GM06990 (cell line): ENCODE results near the gene POU6F2.
"Not testable (repeated sequence)": the region's sequence is repeated elsewhere in the genome, so short reads cannot be mapped to it uniquely, and the experiment has no call there.

Experiments
- DNase-seq: peaks from one replicate; pipeline ENCODE4 v3.0.0-alpha.2; 2011; ENCODE audit not compliant: insufficient read length; ENCODE audit errors: extremely low read depth
- H3K27me3 ChIP-seq: replicated peaks from 2 replicates; pipeline ENCODE4 v1.6.0; 2011; ENCODE audit warnings: low read length; ENCODE audit not compliant: control insufficient read depth, insufficient read depth
- H3K36me3 ChIP-seq: 2 replicates; pipeline ENCODE4 v1.5.1; 2011; ENCODE audit warnings: low read length; ENCODE audit not compliant: control insufficient read depth, insufficient read depth
- H3K4me3 ChIP-seq: replicated peaks from 2 replicates; pipeline ENCODE4 v1.5.1; 2011; ENCODE audit warnings: low read depth, mild to moderate bottlenecking, control low read depth, low read length
- CTCF ChIP-seq: IDR thresholded peaks from 2 replicates; pipeline ENCODE4 v1.5.1; 2011; ENCODE audit warnings: low read length, control low read depth, mild to moderate bottlenecking, inconsistent platforms; ENCODE audit not compliant: insufficient read depth, poor library complexity, severe bottlenecking

The POU6F2 gene

GRCh38 chr7:39186671-39187070 is 209.0 kb downstream of the POU6F2 start:
- Histone ChIP-seq H3K27me3 (no peaks in the 10 kb centered on the region), H3K4me3 (no peak overlapping the region), H3K36me3 (no peaks in the 10 kb centered on the region)
- no peak for DNase-seq
- TF ChIP-seq CTCF = no peak

GRCh38 chr7:39187130-39187529 is 209.4 kb downstream of the POU6F2 start:
- no peaks in the 10 kb centered on the region for H3K27me3 ChIP-seq
- no peak overlapping the region for H3K4me3 ChIP-seq
- no peak for DNase-seq
- H3K36me3 ChIP-seq = no peaks in the 10 kb centered on the region
- no peak for TF ChIP-seq CTCF

GRCh38 chr7:39192476-39192875 is 214.8 kb downstream of the POU6F2 start:
- TF ChIP-seq CTCF = no peak
- no peak for DNase-seq
- H3K4me3 ChIP-seq = no peak overlapping the region
- no peaks in the 10 kb centered on the region for H3K27me3 ChIP-seq
- no peaks in the 10 kb centered on the region for H3K36me3 ChIP-seq

- not testable (repeated sequence) for H3K27me3 ChIP-seq, DNase-seq, H3K4me3 ChIP-seq, H3K36me3 ChIP-seq
Observed at GRCh38 chr7:39194388-39194787, 216.7 kb downstream of the POU6F2 start.

GRCh38 chr7:39195967-39196366 is 218.3 kb downstream of the POU6F2 start:
- Histone ChIP-seq H3K4me3 (no peak overlapping the region), H3K36me3 (no peaks in the 10 kb centered on the region), H3K27me3 (no peaks in the 10 kb centered on the region)
- TF ChIP-seq CTCF = no peak
- DNase-seq = no peak

- no peak for TF ChIP-seq CTCF
- Histone ChIP-seq H3K27me3 (no peaks in the 10 kb centered on the region), H3K4me3 (no peak overlapping the region), H3K36me3 (no peaks in the 10 kb centered on the region)
- no peak for DNase-seq
Observed at GRCh38 chr7:39197831-39198230, 220.1 kb downstream of the POU6F2 start.

- TF ChIP-seq CTCF = no peak
- H3K27me3 ChIP-seq = no peaks in the 10 kb centered on the region
- H3K36me3 ChIP-seq = no peaks in the 10 kb centered on the region
- no peak overlapping the region for H3K4me3 ChIP-seq
- DNase-seq = no peak
Observed at GRCh38 chr7:39198556-39198955, 220.8 kb downstream of the POU6F2 start.
